SH-SY5Y (cell line): ENCODE measurements around the gene P3R3URF.

Experiments used
- GATA2 ChIP-seq: IDR thresholded peaks from 2 replicates; pipeline ENCODE4 v1.6.1; 2011; ENCODE audit warnings: mild to moderate bottlenecking, low read depth, low read length
- GATA3 ChIP-seq: IDR thresholded peaks from 2 replicates; pipeline ENCODE4 v1.6.1; 2011; ENCODE audit warnings: low read depth, mild to moderate bottlenecking, low read length, moderate library complexity

The P3R3URF gene

DNA sequence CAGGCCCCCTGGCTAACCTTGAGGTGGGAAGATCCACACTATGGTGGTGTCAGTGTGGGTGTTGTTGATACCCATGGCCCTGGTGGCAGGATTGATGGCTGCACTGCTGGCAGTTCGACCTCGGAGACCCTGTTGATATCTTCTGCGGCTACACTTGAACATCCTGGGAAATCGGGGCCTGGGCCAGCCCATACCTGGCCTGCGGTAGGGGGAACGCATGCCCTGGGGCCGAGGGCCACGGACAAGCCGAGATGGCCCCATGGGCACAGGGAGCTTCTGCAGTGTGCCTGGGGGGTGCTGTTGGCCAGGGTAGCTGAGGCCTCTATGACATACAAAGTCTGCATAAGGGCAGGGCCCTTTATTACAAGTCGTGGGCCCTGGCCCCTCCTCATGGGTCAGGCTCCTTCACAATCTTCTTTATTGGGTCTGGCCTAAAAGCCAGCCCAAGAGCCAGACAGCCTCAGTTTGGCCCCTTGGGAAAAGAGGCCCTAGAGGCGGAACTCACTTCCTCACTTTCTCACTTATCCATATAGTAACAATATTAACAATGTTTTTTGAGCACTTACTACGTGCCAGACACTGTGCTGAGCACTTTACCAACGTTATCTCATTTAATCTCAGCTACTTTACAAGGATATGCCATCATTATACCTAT lies at the start of gene P3R3URF:
P3R3URF (minus strand) TSS at position 278 of the 655 bp plus-strand sequence; CDS start at position 261, 17 bp downstream.
- TF ChIP-seq GATA2 (no peak), GATA3 (no peak)

DNA sequence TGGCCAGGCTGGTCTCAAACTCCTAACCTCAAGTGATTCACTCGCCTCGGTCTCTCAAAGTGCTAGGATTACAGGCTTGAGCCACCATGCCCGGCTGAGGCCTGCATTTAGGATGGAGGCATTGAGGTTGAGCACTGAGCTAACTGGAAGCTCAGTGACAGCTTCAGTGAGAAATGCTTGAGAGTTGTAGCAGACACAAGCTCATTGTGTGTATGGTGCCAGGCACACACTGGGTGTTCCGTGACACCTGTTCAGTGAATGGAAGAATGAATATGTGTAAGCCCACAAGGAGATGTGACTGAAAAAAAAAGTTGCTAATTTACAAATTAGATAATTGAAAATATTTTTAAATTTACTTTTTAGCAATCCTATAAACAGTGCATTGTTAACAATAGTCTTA lies 48.7 kb upstream of the P3R3URF start:
- no peak for TF ChIP-seq GATA3

DNA sequence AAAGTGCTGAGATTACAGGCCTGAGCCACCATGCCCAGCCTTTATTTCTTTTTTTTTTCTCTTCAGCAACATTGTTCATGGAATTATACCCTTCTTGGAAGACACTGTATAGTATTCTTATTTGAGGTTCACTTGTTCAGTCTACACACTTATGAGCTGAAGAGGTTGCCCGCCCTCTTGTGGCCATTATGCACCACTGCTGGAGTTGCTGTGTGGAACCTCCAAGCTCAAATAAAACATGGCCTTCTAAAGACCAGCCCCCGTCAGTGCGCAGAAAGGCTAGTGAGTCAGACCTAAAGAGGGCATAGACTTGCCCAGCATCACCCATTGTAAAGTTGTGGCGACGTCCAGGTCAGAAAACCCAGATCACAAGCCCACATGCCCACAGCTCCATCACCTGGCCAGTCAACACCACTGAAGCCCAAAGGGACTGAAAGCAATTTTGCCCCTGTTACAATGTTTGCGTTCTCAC lies 47.2 kb upstream of the P3R3URF start:
- TF ChIP-seq GATA3 (no peak), GATA2 (no peak)

DNA sequence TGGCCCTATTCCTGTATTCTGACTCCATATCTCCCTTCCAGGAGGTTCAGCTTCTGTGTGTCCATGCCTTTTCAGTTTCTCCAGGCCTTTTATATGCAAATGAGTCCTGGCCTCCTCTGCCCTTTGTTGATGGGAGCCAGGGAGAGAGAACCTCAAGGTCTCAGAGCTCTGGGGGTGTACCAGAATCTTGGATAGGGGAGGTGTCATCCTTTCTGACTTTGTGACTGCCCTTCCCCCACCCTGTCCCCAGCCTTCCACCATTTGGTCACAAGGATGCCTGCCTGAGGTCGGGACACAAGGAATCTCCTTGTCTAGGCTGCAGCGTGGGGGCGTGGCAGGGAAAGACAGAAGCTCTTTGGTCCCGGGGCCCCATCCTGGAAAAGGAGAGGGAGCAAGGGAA lies 45.5 kb upstream of the P3R3URF start:
- TF ChIP-seq GATA3 = no peak
- TF ChIP-seq GATA2 = no peak

DNA sequence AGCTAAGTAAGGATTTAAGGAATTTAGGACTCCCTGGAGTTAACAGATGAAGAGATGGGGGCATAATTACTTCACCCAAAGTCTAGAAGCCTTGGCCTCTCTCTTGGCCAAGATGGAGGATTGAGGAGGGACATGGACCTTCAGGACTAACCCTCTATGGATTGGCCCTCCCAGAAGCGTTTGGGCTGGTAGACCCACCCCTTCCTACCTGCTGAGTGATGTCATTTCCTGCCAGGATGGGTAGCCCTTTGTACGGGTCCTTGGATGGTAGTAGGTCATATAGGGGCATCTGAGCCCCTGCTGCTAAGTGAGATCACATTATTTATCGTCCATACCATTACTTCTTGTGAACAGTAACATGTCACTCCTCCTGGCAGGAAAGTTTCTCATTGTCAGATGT lies 44.5 kb upstream of the P3R3URF start:
- TF ChIP-seq GATA3 = no peak
- TF ChIP-seq GATA2 = no peak

DNA sequence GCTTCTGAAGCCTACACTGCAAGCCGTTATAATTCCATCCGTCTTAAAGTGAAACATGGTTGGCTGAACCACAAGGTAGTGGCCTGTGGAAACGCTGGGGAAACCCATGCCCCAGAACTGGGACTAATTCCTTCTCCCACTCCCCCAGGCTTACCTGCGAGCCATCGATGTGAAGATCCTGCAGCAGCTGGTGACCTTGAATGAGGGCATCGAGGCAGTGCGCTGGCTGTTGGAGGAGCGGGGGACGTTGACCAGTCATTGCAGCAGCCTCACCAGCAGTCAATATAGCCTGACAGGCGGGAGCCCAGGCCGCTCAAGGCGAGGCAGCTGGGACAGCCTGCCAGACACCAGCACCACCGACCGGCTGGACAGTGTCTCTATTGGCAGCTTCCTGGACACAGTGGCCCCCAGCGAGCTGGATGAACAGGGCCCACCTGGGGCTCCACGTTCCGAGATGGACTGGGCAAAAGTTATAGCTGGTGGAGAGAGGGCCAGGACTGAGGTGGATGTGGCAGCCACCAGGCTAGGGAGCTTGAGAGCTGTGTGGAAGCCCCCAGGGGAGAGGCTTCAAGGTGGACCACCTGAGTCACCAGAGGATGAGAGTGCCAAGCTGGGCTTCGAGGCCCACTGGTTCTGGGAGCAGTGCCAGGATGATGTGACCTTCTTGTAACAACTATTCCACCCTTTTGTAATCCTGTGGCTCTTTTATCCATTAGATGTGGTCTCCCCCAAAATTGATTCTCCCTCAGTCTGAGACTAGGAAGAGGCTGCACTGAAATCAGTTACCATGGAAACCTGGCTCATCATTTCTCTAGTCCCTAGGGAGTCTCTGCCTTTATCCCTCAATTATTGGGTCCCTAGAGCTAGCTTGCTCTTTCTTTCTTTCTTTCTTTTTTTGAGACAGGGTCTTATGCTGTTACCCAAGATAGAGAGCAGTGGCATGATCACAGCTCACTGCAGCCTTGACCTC lies 43.5 kb upstream of the P3R3URF start:
- TF ChIP-seq GATA3 = no peak
- TF ChIP-seq GATA2 = no peak

DNA sequence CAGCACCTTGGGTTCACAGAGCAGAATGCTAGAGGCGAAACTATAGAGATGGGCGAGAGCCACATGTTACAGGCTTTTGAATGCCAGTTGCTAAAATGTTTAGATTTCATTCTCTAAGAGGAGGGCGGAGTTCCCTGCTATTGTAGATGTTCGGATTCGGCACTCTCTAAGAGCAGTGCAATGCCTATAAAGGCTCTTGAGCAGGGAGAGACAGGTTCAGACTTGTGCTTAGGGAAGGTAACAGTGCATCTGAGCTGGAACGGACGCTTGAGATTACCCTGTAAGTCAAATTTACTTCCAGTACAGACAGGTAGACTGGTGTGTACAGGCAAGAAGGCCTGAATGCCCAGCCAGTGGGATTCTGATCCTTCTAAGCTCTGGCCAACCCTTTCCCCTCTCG lies 42.2 kb upstream of the P3R3URF start:
- no peak for TF ChIP-seq GATA2

DNA sequence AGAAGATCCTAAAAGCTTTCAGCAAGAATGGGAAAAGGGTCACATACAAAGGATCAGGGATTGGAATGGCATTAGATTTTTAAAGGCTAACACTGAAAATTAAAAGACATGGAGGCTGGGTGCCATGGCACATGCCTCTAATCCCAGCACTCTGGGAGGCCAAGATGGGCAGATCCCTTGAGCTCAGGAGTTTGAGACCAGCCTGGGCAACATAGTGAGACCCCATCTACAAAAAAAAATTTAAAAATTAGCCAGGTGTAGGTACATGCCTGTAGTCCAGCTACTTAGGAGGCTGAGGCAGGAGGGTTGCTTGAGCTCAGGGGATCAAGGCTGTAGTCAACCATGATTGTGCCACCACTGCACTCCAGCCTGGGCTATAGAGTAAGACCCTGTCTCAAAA lies 39.2 kb upstream of the P3R3URF start:
- TF ChIP-seq GATA2 = no peak
- no peak for TF ChIP-seq GATA3

DNA sequence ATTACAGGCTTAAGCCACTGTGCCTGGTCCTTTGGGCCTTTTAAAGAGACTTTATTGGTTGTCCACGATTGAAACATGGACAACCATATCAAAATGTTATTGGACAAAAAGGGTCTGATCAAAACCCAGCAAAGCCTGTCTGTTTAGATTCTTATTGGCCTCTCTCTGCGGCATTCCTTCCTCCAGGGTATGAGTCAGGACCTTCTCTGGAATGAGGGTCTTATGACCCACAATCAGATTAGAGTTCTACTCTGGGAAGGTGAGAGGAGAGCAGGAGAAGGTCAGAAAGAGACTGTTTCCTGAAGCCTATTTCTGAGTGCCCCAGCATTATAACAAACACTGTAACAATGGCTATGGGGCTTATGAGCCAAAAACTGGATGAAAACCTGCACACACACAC lies 34.8 kb upstream of the P3R3URF start:
- TF ChIP-seq GATA3 = no peak
- TF ChIP-seq GATA2 = no peak

DNA sequence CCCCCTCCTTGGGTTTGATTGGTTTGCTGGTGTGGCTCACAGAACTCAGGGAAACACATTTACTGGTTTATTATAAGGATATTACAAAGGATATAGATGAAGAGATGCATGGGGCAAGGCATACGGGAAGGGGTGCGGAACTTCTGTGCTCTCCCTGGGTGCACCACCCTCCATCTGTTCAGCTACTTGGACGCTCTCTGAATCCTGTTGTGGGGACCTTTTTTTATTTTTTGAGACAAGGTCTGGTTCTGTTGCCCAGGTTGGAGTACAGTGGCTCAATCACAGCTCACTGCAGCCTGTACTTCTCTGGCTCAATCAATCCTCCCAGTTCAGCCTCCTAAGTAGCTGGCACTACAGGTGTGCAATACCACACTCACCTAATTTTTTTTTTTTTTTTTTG lies 34.3 kb upstream of the P3R3URF start:
- TF ChIP-seq GATA3 (no peak), GATA2 (no peak)

DNA sequence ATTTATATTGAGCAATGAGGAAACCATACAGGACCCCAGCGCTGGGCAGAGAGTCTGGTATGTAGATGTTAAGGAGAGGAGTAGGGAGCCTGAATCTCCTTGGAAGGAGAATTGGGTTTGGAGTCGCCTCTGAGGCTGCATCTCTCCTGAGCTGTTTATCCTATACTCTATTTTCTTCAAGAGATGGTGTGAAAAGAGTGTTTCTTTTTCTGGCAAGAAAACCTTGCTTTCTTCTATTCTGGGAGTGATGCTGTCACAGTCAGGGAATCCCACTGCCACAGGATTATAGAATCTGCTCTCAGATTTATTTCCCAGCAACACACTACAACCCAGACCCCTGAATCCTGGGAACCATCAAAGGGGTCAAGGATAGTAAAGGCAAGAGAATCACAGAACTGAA lies 30.1 kb upstream of the P3R3URF start:
- TF ChIP-seq GATA2 = no peak
- no peak for TF ChIP-seq GATA3

DNA sequence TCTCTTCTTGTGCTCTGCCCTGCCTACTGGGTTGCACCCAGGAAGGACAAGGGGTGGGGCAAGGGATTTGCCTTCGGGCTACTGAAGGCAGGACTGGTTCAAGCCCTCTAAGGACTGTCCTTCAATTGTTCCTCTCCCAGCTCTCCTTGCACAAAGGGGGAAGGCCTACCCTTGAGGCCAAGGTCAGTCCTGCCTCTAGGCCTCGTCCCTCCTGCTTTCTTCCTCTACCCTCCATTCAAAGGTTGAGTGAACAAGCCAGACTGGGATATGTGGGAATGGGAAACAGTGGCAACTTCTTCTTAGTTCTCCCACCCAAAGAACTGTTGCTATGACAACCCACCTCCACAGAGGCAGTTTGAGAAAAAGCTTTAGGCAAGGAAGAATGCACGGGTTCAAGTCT lies 29.5 kb upstream of the P3R3URF start:
- TF ChIP-seq GATA2 (no peak), GATA3 (no peak)

DNA sequence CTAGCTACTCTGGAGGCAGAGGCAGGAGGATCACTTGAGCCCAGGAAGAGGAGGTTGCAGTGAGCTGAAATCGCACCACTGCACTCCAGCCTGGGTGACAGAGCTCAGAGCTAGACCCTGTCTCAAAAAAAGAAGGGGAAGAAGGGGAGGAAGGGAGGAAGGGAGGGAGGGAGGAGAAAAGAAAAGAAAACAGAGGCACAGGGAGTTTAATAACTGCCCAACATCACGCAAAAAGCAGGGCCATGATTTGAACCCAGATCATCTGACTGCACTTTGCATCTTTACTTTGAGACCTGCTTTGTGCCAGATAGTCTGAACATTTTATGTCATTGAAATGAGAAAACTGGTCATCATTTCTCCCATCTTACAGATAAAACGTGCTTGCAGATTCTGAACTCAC lies 28.9 kb upstream of the P3R3URF start:
- TF ChIP-seq GATA2 (no peak), GATA3 (no peak)

DNA sequence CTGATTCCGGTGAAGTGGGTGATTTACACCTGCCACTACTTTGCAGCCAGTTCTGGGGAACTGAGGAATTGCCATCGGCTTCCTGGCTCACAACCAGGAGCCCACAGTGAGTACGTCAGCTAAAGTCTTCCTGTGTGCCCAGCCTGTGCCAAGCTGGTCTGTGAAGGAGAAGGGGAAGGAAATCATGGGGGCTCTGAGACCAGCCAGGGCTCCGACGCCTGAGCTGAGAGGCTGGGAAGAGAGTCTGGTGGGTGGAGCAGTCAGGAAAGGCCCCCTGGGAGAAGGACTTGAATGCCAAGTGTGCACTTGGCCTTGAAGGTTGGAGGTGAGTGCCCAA lies 28.1 kb upstream of the P3R3URF start:
- TF ChIP-seq GATA3 (no peak), GATA2 (no peak)
